ENCODE results near the gene DENND4A.

Gene DENND4A

DNA sequence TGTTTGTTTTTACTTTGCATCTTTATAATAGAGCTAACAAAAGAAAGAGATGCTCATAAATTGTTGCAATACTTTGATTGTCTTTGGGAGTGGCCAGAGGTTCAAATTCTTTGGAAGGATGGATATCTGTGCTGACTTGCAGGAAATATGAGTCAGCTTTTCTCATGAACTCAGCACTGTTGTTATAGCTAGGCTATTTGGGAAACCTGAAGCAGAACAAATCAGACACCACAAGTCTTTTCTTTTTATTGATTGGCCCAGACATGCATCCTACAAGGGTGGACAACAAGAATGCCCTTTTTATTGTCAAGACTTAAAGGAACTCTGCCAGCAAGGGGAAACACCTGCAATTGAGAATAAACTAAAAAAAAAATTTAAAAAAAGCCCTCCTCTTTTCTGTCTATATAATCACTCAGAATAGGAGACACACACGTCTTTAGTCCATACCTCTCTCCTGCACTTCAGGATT, 4.6 kb upstream of the DENND4A start (continued):
- 0 out of 2 replicates have a peak, but pooled peaks have one; percentile 23 for TF ChIP-seq IKZF3 (tag by site-specific recombination; IDR thresholded peaks at IDR 0.05)
- TF ChIP-seq ZIC2 (tag by site-specific recombination; IDR thresholded peaks at IDR 0.05), result no peak
- no peak; the same call in 1 of the 2 replicates for TF ChIP-seq KLF1 (tag by site-specific recombination; IDR thresholded peaks at IDR 0.05)
- peak; percentile 67; the same call in 1 of the 2 replicates for TF ChIP-seq ZNF629 (tag by site-specific recombination; IDR thresholded peaks at IDR 0.05)
- TF ChIP-seq REST (tag by site-specific recombination; IDR thresholded peaks at IDR 0.05), result no peak
- TF ChIP-seq ZBTB44 (tag by site-specific recombination; IDR thresholded peaks at IDR 0.05), result peak; percentile 73
- TF ChIP-seq ZNF692 (tag by site-specific recombination; IDR thresholded peaks at IDR 0.05), result no peak
- TF ChIP-seq, protein P1, sequence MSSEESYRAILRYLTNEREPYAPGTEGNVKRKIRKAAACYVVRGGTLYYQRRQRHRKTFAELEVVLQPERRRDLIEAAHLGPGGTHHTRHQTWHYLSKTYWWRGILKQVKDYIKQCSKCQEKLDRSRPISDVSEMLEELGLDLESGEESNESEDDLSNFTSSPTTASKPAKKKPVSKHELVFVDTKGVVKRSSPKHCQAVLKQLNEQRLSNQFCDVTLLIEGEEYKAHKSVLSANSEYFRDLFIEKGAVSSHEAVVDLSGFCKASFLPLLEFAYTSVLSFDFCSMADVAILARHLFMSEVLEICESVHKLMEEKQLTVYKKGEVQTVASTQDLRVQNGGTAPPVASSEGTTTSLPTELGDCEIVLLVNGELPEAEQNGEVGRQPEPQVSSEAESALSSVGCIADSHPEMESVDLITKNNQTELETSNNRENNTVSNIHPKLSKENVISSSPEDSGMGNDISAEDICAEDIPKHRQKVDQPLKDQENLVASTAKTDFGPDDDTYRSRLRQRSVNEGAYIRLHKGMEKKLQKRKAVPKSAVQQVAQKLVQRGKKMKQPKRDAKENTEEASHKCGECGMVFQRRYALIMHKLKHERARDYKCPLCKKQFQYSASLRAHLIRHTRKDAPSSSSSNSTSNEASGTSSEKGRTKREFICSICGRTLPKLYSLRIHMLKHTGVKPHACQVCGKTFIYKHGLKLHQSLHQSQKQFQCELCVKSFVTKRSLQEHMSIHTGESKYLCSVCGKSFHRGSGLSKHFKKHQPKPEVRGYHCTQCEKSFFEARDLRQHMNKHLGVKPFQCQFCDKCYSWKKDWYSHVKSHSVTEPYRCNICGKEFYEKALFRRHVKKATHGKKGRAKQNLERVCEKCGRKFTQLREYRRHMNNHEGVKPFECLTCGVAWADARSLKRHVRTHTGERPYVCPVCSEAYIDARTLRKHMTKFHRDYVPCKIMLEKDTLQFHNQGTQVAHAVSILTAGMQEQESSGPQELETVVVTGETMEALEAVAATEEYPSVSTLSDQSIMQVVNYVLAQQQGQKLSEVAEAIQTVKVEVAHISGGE (tag by site-specific recombination; conservative IDR thresholded peaks at IDR 0.05; ENCODE audit: low read depth), result no peak
- no peak for TF ChIP-seq CTCF (tag by site-specific recombination; IDR thresholded peaks at IDR 0.05)
- no peak for TF ChIP-seq ZNF146 (tag by site-specific recombination; IDR thresholded peaks at IDR 0.05)
- TF ChIP-seq, protein P2, sequence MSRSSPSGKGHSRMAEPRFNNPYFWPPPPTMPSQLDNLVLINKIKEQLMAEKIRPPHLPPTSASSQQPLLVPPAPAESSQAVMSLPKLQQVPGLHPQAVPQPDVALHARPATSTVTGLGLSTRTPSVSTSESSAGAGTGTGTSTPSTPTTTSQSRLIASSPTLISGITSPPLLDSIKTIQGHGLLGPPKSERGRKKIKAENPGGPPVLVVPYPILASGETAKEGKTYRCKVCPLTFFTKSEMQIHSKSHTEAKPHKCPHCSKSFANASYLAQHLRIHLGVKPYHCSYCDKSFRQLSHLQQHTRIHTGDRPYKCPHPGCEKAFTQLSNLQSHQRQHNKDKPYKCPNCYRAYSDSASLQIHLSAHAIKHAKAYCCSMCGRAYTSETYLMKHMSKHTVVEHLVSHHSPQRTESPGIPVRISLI (tag by site-specific recombination; IDR thresholded peaks at IDR 0.05), result no peak
- no peak for TF ChIP-seq ZNF311 (tag by site-specific recombination; IDR thresholded peaks at IDR 0.05; ENCODE audit: borderline replicate concordance)
- no peak for TF ChIP-seq ZNF580 (tag by site-specific recombination; IDR thresholded peaks at IDR 0.05)
- peak; percentile 14; the same call in 1 of the 2 replicates for TF ChIP-seq PRDM10 (tag by site-specific recombination; IDR thresholded peaks at IDR 0.05)
- no peak for TF ChIP-seq ZNF777 (tag by site-specific recombination; IDR thresholded peaks at IDR 0.05; ENCODE audit: borderline replicate concordance)
- 0 out of 2 replicates have a peak, but pooled peaks have one; percentile 20 for TF ChIP-seq KLF8 (tag by site-specific recombination; IDR thresholded peaks at IDR 0.05)
- peak; percentile 34; the same call in 1 of the 2 replicates for TF ChIP-seq ZEB2 (tag by site-specific recombination; IDR thresholded peaks at IDR 0.05)
- TF ChIP-seq INSM2 (tag by site-specific recombination; IDR thresholded peaks at IDR 0.05), result peak; percentile 45; the same call in 1 of the 2 replicates
- TF ChIP-seq KLF16 (tag by site-specific recombination; IDR thresholded peaks at IDR 0.05), result no peak

All from HEK293 (cell line).